Activated CD4-positive, alpha-beta T cell treated with anti-CD3 and anti-CD28 coated beads, Interleukin-2, amount 50 U/mL, for 48 hours (primary cell): Measurements from ENCODE around the gene ZNF100.
"Not testable (repeated sequence)": the region's sequence is repeated elsewhere in the genome, so short reads cannot be mapped to it uniquely, and the experiment has no call there.

ENCODE experiments used
- DNase-seq, 2 experiments: peaks; one replicate each; pipeline ENCODE4 v3.0.0-alpha.2; 2020

ZNF100 gene

DNA sequence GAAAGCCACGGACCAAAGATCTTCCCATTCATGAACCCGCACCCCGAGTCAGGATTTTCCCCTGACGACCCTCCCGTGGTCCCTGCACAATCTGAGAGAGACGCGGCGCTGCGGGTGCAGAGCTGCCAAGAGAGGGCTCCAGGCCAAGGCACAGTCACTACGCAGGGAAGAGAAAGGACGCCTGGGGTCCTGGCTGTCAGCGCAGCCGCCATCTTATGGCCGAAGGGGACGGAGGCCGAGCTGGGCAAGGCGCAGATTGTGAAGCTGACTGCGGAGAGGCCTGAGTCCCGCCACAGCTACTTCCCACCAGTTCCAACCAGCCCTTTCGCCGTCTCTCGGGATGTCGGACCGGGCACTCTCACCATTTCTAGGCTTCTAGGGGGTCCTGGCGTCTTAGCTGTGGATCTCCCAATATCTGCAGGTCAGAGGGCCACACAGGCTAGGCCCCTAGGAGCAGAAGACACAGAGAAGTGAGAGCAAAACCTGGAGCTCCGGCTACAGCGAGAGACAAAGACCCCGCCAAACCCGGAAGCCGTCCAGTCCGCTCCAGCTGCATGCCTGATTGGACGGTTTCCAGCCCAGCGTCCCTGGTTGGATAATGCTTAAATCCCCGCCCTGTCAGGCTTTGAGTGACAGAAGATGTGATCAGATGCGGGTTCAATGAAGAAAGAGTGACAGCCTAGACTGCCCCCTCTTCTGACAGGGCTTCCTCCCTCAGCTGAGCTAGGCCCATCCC, at the start of gene ZNF100:
TSS of gene ZNF100 (minus strand) at position 515 of the 736 bp plus-strand sequence. CDS start at position 365, 150 bp downstream.
- DNase-seq = peak; percentile 87 to 91

GRCh38 chr19:21812448-21812847, 45.1 kb upstream of the ZNF100 start:
- DNase-seq = no peak

- DNase-seq = not testable (repeated sequence)
Observed at GRCh38 chr19:21808400-21809000, 41.1 kb upstream of the ZNF100 start.

DNA sequence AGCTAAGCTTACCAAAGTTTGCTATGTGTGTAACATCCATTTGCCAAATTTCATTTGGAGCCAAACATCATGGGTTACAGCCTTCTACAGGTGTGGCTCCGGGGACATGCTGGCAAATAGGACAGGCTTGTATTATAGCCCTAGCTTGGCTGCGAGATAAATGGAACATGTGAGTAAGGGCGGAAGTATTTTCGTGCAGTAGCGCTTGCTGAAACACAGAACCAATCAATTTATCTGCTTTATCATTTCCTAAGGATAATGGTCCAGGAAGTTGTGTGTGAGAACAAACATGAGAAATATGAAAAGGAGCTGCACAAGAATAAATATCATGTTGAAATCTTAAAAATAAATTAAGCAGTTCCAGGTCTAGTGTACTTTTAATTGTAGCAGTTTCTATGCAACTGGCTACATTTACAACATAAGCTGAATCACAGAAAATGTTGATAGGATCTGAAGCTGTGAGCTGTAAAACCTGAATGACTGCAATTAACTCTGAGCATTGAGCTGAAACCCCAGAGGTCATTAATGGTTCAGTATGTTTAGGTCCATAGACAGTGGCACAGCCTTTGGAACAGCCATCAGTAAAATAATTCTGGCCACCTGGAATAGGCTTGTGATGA, 22.2 kb upstream of the ZNF100 start:
- no peak for DNase-seq

DNA sequence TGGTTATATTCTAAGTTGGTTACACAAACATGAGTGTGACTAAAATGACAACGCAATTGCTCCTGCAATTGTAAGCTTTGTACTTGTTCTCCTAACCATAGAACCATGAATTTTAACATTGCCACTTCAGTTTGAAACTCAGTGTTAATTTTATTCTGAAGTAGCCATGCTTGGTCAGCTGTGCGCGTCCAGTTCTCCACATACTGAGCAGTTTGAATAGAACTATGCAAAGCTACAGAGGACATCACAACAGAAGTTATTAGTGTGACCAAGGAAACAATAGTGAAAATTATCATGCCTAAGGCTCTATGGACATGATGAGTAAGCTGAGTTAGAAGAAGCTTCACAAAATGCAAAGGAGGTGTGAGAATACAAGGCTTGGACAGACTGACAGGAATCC, 19.6 kb upstream of the ZNF100 start:
- no peak for DNase-seq

DNA sequence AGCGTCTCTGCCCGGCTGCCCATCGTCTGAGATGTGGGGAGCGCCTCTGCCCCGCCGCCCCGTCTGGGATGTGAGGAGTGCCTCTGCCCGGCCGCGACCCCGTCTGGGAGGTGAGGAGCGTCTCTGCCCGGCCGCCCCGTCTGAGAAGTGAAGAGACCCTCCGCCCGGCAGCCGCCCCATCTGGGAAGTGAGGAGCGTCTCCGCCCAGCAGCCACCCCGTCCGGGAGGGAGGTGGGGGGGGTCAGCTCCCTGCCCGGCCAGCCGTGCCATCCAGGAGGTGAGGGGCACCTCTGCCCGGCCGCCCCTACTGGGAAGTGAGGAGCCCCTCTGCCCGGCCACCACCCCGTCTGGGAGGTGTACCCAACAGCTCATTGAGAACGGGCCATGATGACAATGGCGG, 8.4 kb upstream of the ZNF100 start:
- DNase-seq = not testable (repeated sequence)

DNA sequence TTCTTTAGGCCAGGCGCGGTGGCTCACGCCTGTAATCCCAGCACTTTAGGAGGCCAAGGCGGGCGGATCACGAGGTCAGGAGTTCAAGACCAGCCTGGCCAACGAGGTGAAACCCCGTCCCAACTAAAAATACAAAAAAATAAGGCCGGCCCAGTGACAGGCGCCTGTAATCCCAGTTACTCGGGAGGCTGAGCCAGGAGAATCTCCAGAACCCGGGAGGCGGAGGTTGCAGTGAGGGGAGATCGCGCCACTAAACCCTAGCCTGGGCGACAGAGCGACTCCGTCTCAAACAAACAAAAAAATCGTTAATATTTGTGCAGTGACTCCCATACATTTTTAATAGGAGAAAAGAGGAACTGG, 694 bp downstream of the ZNF100 start:
- DNase-seq = peak; percentile 5 to 7

GRCh38 chr19:21765151-21765550, 2.2 kb downstream of the ZNF100 start:
- peak in 1 of 2 experiments; percentile 15 for DNase-seq

DNA sequence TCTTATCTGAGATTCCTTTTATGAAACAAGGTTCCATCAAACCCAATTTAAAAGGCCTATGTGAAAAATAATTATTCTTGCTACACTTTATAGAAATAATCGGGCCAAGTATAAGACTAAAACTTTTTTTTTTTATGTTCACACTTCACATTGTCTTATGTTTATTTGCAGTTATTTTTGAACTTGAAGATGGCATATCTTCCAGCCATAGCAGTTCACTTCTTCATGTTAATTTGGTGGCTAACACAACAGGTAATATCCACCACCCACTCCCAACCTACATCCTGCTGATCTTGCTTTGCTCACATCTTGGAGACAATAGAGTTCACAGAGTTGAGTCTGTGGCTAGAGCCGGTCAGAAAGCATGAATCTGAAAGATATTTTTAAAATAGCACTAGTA, 5.8 kb downstream of the ZNF100 start:
- not testable (repeated sequence) for DNase-seq

DNA sequence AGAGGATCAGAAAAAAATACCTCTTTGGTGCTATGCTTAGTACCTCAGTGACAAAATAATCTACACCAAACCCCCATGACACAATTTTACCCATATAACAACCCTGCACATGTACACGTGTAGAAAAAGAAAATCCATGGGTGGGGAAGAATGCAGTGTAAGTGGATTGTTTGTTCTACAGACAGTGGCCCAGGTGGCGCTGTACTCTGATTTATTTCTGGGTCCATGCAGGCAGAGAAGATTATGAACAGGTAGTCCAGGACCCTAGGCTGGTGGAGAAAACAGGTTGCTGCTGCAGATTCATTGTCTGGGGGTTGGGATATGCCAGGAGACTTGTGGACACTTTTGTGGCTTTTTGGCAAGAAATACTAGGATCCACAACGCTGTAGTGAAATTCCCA, 9.1 kb downstream of the ZNF100 start:
- no peak for DNase-seq

DNA sequence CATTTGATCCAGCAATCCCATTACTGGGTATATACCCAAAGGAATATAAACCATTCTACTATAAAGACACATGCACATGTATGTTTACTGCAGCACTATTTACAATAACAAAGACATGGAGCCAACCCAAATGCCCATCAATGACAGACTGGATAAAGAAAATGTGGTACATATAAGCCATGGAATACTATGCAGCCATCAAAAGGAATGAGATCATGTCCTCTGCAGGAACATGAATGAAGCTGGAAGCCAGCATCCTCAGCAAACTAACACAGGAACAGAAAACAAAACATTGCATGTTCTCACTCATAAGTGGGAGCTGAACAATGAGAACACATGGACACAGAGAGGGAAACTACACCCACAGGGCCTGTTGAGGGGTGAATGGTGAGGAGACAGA, 11.8 kb downstream of the ZNF100 start:
- not testable (repeated sequence) for DNase-seq

- DNase-seq = no peak
Observed at GRCh38 chr19:21751384-21751783, 16.0 kb downstream of the ZNF100 start.

DNA sequence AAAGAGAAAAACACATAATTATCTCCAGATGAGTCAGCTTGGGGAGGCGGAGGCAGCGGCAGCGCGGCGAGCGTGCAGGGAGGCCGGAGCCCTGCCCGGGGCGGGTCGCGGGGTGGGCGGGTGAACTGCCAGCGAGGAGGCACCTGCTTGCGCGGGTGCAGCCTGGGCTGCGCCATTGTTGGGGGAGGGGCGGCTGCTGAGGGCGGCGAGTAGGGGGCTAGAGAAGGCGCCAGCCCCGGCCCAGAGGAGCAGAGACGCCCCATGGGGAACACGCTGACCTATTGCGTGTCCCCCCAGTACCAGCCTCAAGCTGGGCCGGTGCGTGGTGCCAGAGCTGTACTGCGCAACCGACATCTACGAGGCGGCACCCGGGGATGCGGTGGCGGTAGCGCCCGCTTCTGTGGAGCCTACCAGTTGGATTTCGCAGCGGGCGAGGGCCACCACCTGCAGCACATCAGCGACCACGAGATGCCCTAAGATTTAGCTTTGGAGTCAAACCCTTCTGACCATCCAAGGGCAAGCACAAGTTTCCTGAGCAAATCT, 16.7 kb downstream of the ZNF100 start:
- DNase-seq = no peak

- DNase-seq = no peak
Observed at GRCh38 chr19:21749090-21749489, 18.3 kb downstream of the ZNF100 start.

DNA sequence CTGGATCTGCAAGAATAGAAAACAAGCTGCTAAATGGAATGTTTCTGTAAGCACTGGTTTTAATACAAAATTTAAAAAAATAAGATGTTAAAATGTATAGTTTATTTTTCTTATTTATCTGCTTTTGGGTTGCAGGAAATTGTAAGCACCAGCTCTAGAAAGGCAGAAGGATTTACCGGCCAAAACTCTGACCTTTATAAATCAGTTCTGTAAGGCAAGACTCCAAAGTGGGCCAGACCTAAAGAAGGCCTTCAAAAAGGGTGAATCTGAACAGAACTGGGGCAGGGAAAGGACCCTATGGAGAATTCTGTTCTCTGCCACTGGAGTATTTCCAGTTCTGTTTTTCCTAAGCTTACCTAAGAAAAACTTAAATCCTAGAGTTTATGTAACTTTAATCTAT, 19.3 kb downstream of the ZNF100 start:
- no peak for DNase-seq

DNA sequence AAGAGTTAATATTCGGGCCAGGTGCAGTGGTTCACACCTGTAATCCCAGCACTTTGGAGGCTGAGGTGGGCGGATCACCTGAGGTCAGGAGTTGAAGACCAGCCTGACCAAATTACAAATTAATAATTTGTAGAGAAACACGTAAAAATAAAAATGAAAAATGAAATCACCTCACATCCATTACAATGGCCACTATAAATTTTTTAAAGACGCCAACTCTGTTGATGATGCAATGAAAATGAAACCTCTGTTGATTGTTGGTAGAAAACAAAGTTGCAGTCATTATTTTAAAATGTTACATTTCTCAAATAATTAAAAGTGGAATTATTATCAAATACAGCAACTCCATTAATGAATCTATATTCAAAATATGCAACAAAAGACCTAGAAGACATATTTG, 26.8 kb downstream of the ZNF100 start:
- DNase-seq = no peak

- not testable (repeated sequence) for DNase-seq
Observed at GRCh38 chr19:21726942-21727747, 40.2 kb downstream of the ZNF100 start.

- DNase-seq = no peak
Observed at GRCh38 chr19:21713761-21714160, 53.6 kb downstream of the ZNF100 start.

GRCh38 chr19:21709464-21709863, 57.9 kb downstream of the ZNF100 start:
- no peak for DNase-seq

DNA sequence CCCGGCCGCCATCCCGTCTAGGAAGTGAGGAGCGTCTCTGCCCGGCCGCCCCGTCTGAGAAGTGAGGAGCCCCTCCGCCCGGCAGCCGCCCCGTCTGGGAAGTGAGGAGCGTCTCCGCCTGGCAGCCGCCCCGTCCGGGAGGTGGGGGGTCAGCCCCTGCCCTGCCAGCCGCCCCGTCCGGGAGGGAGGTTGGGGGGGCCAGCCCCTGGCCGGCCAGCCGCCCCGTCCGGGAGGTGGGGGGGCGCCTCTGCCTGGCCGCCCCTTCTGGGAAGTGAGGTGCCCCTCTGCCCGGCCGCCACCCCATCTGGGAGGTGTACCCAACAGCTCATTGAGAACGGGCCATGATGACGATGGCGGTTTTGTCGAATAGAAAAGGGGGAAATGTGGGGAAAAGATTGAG, 59.5 kb downstream of the ZNF100 start:
- DNase-seq = not testable (repeated sequence)

GRCh38 chr19:21707065-21707464, 60.3 kb downstream of the ZNF100 start:
- no peak for DNase-seq

DNA sequence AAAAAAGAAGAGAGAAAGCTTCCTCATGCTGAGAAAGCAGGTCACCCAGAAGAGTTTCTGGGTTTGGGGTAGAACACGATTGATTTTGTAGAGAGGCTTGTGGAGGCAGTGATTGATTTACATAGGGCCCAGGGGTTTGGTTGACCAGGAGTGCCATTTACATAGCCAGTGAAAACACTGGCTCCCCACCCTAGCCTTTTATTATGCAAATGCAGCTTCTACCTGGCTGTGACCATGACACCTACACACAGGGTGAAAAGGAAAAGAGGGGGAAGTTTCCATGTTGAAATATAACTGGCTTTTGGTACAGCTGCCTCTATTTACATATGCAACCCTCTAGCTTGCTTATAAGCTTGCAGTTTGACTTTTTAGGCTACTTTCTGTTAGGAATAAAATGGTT, 62.0 kb downstream of the ZNF100 start:
- no peak for DNase-seq

GRCh38 chr19:21704320-21704719, 63.1 kb downstream of the ZNF100 start:
- no peak for DNase-seq
